HAP-1 (cell line): ENCODE results near the gene SLC41A3.
A peak's percentile ranks its signal among the peaks of the same experiment; 100 is the strongest.
"Not testable (repeated sequence)": the region's sequence is repeated elsewhere in the genome, so short reads cannot be mapped to it uniquely, and the experiment has no call there.

ENCODE experiments used
- DNase-seq, 2 experiments: peaks; one replicate each; pipeline ENCODE4 v3.0.0-alpha.2; 2016 to 2020; ENCODE audit warnings: low spot score in 2 of 2
- H3K27me3 ChIP-seq: fragments of 250-450 bp; sonication (Bioruptor Pico); 2 replicates; pipeline ENCODE4 v1.5.1; 2020; ENCODE audit warnings: low read depth, mild to moderate bottlenecking, moderate library complexity
- H3K36me3 ChIP-seq: fragments of 250-450 bp; sonication (Bioruptor Pico); replicated peaks from 2 replicates; pipeline ENCODE4 v1.5.1; 2020; ENCODE audit warnings: mild to moderate bottlenecking
- H3K4me1 ChIP-seq: fragments of 250-450 bp; sonication (Bioruptor Pico); 2 replicates; pipeline ENCODE4 v1.5.1; 2020; ENCODE audit warnings: mild to moderate bottlenecking
- H3K4me3 ChIP-seq: fragments of 250-450 bp; sonication (Bioruptor Pico); 2 replicates; pipeline ENCODE4 v1.5.1; 2020; ENCODE audit warnings: mild to moderate bottlenecking, moderate library complexity
- H3K9me3 ChIP-seq: fragments of 250-450 bp; sonication (Bioruptor Pico); 2 replicates; pipeline ENCODE4 v1.5.1; 2020; ENCODE audit warnings: mild to moderate bottlenecking, moderate library complexity
- in situ Hi-C: fragments of 300-500 bp; cut with MboI; formaldehyde crosslinking; loops from 3 replicates; pipeline ENCODE4 v1.14.3; 2020; ENCODE audit warnings: low sequenced_read_pairs, inconsistent platforms, mixed read lengths

The SLC41A3 gene

GRCh38 chr3:126008219-126008618 is 75.7 kb downstream of the SLC41A3 start:
- no peak for DNase-seq
- no peaks in the 10 kb centered on the region for H3K9me3 ChIP-seq
- H3K4me3 ChIP-seq, result no peak overlapping the region
- H3K36me3 ChIP-seq, result no peaks in the 10 kb centered on the region; the same call in 1 of the 2 replicates
- H3K4me1 ChIP-seq, result no peaks in the 10 kb centered on the region
- H3K27me3 ChIP-seq, result no peaks in the 10 kb centered on the region
- in situ Hi-C loops, result no loop called here

GRCh38 chr3:126005951-126006350 is 78.0 kb downstream of the SLC41A3 start:
- Histone ChIP-seq H3K36me3 (no peaks in the 10 kb centered on the region; the same call in 1 of the 2 replicates), H3K9me3 (no peaks in the 10 kb centered on the region), H3K27me3 (no peaks in the 10 kb centered on the region), H3K4me3 (no peak overlapping the region), H3K4me1 (no peaks in the 10 kb centered on the region)
- DNase-seq, result no peak
- in situ Hi-C loops, result no loop called here

- in situ Hi-C loops, result no loop called here
- DNase-seq, result no peak
- no peaks in the 10 kb centered on the region for H3K9me3 ChIP-seq
Measured at GRCh38 chr3:126004692-126005091, 79.2 kb downstream of the SLC41A3 start.

GRCh38 chr3:126004217-126004616 is 79.7 kb downstream of the SLC41A3 start:
- Histone ChIP-seq H3K9me3 (no peaks in the 10 kb centered on the region), H3K4me1 (no peaks in the 10 kb centered on the region), H3K4me3 (no peak overlapping the region), H3K36me3 (no peaks in the 10 kb centered on the region; the same call in 1 of the 2 replicates), H3K27me3 (no peaks in the 10 kb centered on the region)
- DNase-seq, result no peak
- in situ Hi-C loops, result no loop called here

More at GRCh38 chr3:126004692-126005091, 79.2 kb downstream of the SLC41A3 start:
- Histone ChIP-seq H3K4me1 (no peaks in the 10 kb centered on the region), H3K27me3 (no peaks in the 10 kb centered on the region), H3K36me3 (no peaks in the 10 kb centered on the region; the same call in 1 of the 2 replicates), H3K4me3 (no peak overlapping the region)

GRCh38 chr3:126003447-126004190 is 80.3 kb downstream of the SLC41A3 start:
- no peak for DNase-seq
- Histone ChIP-seq H3K27me3 (no peaks in the 10 kb centered on the region), H3K4me3 (no peak overlapping the region), H3K9me3 (no peaks in the 10 kb centered on the region), H3K36me3 (no peaks in the 10 kb centered on the region; the same call in 1 of the 2 replicates), H3K4me1 (no peaks in the 10 kb centered on the region)
- in situ Hi-C loops, result no loop called here

GRCh38 chr3:126002189-126002588 is 81.7 kb downstream of the SLC41A3 start:
- DNase-seq, result no peak
- Histone ChIP-seq H3K4me1 (no peaks in the 10 kb centered on the region), H3K36me3 (no peaks in the 10 kb centered on the region), H3K9me3 (no peaks in the 10 kb centered on the region), H3K4me3 (no peak overlapping the region), H3K27me3 (no peaks in the 10 kb centered on the region)
- in situ Hi-C loops, result no loop called here

GRCh38 chr3:125996751-125997150 is 87.2 kb downstream of the SLC41A3 start:
- in situ Hi-C loops, H3K4me3 ChIP-seq, H3K27me3 ChIP-seq, H3K9me3 ChIP-seq, H3K36me3 ChIP-seq, DNase-seq, H3K4me1 ChIP-seq: not testable (repeated sequence)

- Histone ChIP-seq H3K27me3 (peaks cover 15% of the 10 kb centered on the region), H3K36me3 (no peaks in the 10 kb centered on the region), H3K4me3 (no peak overlapping the region), H3K9me3 (no peaks in the 10 kb centered on the region), H3K4me1 (no peaks in the 10 kb centered on the region)
- DNase-seq, result no peak
- in situ Hi-C loops, result no loop called here
Measured at GRCh38 chr3:125990253-125990970, 93.5 kb downstream of the SLC41A3 start.

GRCh38 chr3:125984951-125985350 is 99.0 kb downstream of the SLC41A3 start:
- H3K9me3 ChIP-seq, H3K4me3 ChIP-seq, H3K36me3 ChIP-seq, DNase-seq, H3K4me1 ChIP-seq, H3K27me3 ChIP-seq, in situ Hi-C loops: not testable (repeated sequence)

GRCh38 chr3:125977104-125977503 is 106.8 kb downstream of the SLC41A3 start:
- H3K4me3 ChIP-seq, H3K27me3 ChIP-seq, H3K9me3 ChIP-seq, H3K4me1 ChIP-seq, H3K36me3 ChIP-seq, in situ Hi-C loops, DNase-seq: not testable (repeated sequence)

- in situ Hi-C loops, H3K9me3 ChIP-seq, H3K36me3 ChIP-seq, DNase-seq, H3K4me3 ChIP-seq, H3K4me1 ChIP-seq: not testable (repeated sequence)
- H3K27me3 ChIP-seq, result peaks cover 11% of the 10 kb centered on the region
Measured at GRCh38 chr3:125976003-125976390, 107.9 kb downstream of the SLC41A3 start.

GRCh38 chr3:125975245-125976002 is 108.5 kb downstream of the SLC41A3 start:
- H3K27me3 ChIP-seq, result peaks cover 14% of the 10 kb centered on the region
- H3K4me1 ChIP-seq, H3K9me3 ChIP-seq, H3K36me3 ChIP-seq, in situ Hi-C loops, DNase-seq, H3K4me3 ChIP-seq: not testable (repeated sequence)

- in situ Hi-C loops, H3K9me3 ChIP-seq, H3K4me1 ChIP-seq, H3K36me3 ChIP-seq: not testable (repeated sequence)
- Histone ChIP-seq H3K27me3 (peaks cover 20% of the 10 kb centered on the region), H3K4me3 (peak overlapping the region; percentile 10)
- peak; percentile 20 to 60 for DNase-seq
Measured at GRCh38 chr3:125971997-125972944, 111.7 kb downstream of the SLC41A3 start.
